Lower leg skin (tissue), 4 donors: Measurements from ENCODE around the gene OR13C2. TPM values are rescaled to one million over a fixed set of nuclear protein-coding genes. Genes with fewer than 3 reads are reported as not detected.
"Not testable (repeated sequence)": the region's sequence is repeated elsewhere in the genome, so short reads cannot be mapped to it uniquely, and the experiment has no call there.

Experiments
- DNase-seq, 2 donors: peaks; one replicate each; pipeline ENCODE4 v3.0.0-alpha.2; 2019; ENCODE audit warnings: low spot score in 2 of 2
- H3K4me3 ChIP-seq: fragments of 200-600 bp; sonication (generic); 2 replicates; pipeline ENCODE4 v1.5.1; 2017; ENCODE audit warnings: mild to moderate bottlenecking, low read depth; ENCODE audit not compliant: poor library complexity, severe bottlenecking
- CTCF ChIP-seq, 3 donors: fragments of 450-650 bp; IDR thresholded peaks; one replicate each; pipeline ENCODE4 v1.5.1; 2016; ENCODE audit warnings: antibody characterized with exemption in 3 of 3, mild to moderate bottlenecking in 3 of 3, moderate library complexity in 2 of 3
- POLR2A ChIP-seq, 2 donors: fragments of 450-650 bp; IDR thresholded peaks; one replicate each; pipeline ENCODE4 v1.6.1; 2016 to 2017; ENCODE audit warnings: antibody characterized with exemption in 2 of 2, mild to moderate bottlenecking in 1 of 2, moderate library complexity in 1 of 2
- WGBS, 2 donors: methylation state at CpG; one replicate each; pipeline ENCODE4 v1.1.5; 2018; 5-methylcytosine and 5-hydroxymethylcytosine counted together
- intact Hi-C: fragments of 100-400 bp; cut with DNase I; formaldehyde crosslinking; loops from one replicate; pipeline ENCODE4 v1.15.0; 2023; ENCODE audit warnings: low total_unique reads
- total RNA-seq, 4 donors: library from RNA; depleted of rRNA; stranded (reverse); fragments of >200 nt; gene quantifications; one replicate each; pipeline ENCODE4 v1.1.0, GENCODE V29; 2016

OR13C2 gene
- total RNA-seq, 4 donors from 2014 or later, result 0.36 TPM; not detected in 3

- 45 to 47% methylated on average over 1 of the region's 1 CpG for WGBS, 2 donors
- no peak for DNase-seq
- no peak for TF ChIP-seq POLR2A (IDR thresholded peaks at IDR 0.05)
- TF ChIP-seq CTCF (IDR thresholded peaks at IDR 0.05), result no peak
- H3K4me3 ChIP-seq, result no peak overlapping the region
- intact Hi-C loops, result no loop called here
Observed at GRCh38 chr9:104608336-104608735, 2.9 kb upstream of the OR13C2 start.

GRCh38 chr9:104606152-104606551 is 725 bp upstream of the OR13C2 start:
- no peak for TF ChIP-seq POLR2A (IDR thresholded peaks at IDR 0.05)
- TF ChIP-seq CTCF (IDR thresholded peaks at IDR 0.05), result no peak
- DNase-seq, result no peak
- 54 to 68% methylated on average over 2 of the region's 2 CpGs for WGBS, 2 donors
- intact Hi-C loops, result no loop called here
- no peak overlapping the region for H3K4me3 ChIP-seq

- TF ChIP-seq POLR2A (IDR thresholded peaks at IDR 0.05) (no peak), CTCF (IDR thresholded peaks at IDR 0.05) (no peak)
- intact Hi-C loops, result no loop called here
- H3K4me3 ChIP-seq, result no peak overlapping the region
- 65 to 73% methylated on average over 3 of the region's 3 CpGs for WGBS, 2 donors
- DNase-seq, result no peak
Observed at GRCh38 chr9:104604801-104605200, 626 bp downstream of the OR13C2 start.

- DNase-seq, intact Hi-C loops, H3K4me3 ChIP-seq: not testable (repeated sequence)
Observed at GRCh38 chr9:104599313-104599712, 6.1 kb downstream of the OR13C2 start, which contains the start of gene OR13C5. Gene OR13C5, minus strand, starts transcription at chr9:104599413. Its CDS starts 0 bp downstream, at chr9:104599413.

- DNase-seq, intact Hi-C loops, H3K4me3 ChIP-seq: not testable (repeated sequence)
- 75 to 76% methylated on average over 3 of the region's 3 CpGs for WGBS, 2 donors
Observed at GRCh38 chr9:104598749-104599148, 6.7 kb downstream of the OR13C2 start.

- 0 to 67% methylated on average over 1 of the region's 1 CpG for WGBS, 2 donors
- TF ChIP-seq POLR2A (IDR thresholded peaks at IDR 0.05) (no peak), CTCF (IDR thresholded peaks at IDR 0.05) (no peak)
- no peak for DNase-seq
- no peak overlapping the region for H3K4me3 ChIP-seq
- intact Hi-C loops, result no loop called here
Observed at GRCh38 chr9:104589626-104590025, 15.8 kb downstream of the OR13C2 start.

- 0 to 61% methylated on average over 1 of the region's 1 CpG for WGBS, 2 donors
- intact Hi-C loops, result no loop called here
- DNase-seq, result no peak
- H3K4me3 ChIP-seq, result no peak overlapping the region
- TF ChIP-seq POLR2A (IDR thresholded peaks at IDR 0.05) (no peak), CTCF (IDR thresholded peaks at IDR 0.05) (no peak)
Observed at GRCh38 chr9:104586496-104587180, 18.8 kb downstream of the OR13C2 start.
